HG03342 (cell line): ENCODE measurements around the gene TSSK6.

Source experiments
- ATAC-seq: cut with Tn5 transposase; IDR thresholded peaks from one replicate; pipeline ENCODE4 v1.9.1; 2021; ENCODE audit warnings: mild to moderate bottlenecking, moderate library complexity; ENCODE audit not compliant: unreplicated experiment

Gene TSSK6

DNA sequence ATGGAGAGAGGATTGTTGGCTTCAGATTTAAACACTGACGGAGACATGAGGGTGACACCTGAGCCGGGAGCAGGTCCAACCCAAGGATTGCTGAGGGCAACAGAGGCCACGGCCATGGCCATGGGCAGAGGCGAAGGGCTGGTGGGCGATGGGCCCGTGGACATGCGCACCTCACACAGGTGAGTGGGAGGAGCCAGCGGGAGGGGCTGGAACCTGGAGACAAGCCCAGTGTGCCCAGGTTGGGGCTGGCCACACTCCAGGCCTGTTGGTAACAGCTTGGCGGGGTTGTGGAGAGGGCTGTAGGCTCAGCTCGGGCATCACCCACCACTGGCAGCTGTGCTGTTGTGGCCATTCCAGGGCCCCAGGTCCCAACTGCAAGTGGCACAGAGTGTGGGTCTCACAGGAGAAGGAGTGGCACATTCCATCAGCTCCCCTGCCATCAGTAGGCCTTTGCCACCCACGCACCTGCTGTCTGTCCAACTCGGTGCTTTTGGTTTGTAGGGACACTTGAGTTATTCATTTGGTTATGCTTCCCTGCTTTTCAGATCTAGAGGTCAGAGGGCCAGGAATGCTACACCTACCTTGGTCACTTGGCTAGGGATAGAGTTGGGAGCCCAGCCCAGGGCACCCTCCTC lies 49.8 kb downstream of the TSSK6 start:
- no peak for ATAC-seq

GRCh38 chr19:19464339-19465098 lies 50.8 kb downstream of the TSSK6 start:
- no peak for ATAC-seq
